NB4 (cell line): Measurements from ENCODE around the gene EHD3.

ENCODE experiments used
- CTCF ChIP-seq: IDR thresholded peaks from one replicate; pipeline ENCODE4 v1.5.1; 2012; ENCODE audit warnings: low read depth, low read length
- MAX ChIP-seq: IDR thresholded peaks from 2 replicates; pipeline ENCODE4 v1.6.1; 2011; ENCODE audit warnings: low read depth, low read length
- MYC ChIP-seq: IDR thresholded peaks from 2 replicates; pipeline ENCODE4 v1.6.1; 2011; ENCODE audit warnings: low read depth, low read length
- POLR2A ChIP-seq: IDR thresholded peaks from 2 replicates; pipeline ENCODE4 v1.6.1; 2011; ENCODE audit warnings: mild to moderate bottlenecking; ENCODE audit not compliant: insufficient read length; ENCODE audit errors: extremely low read depth

GRCh38 chr2:31197669-31198068, 36.3 kb upstream of the EHD3 start:
- TF ChIP-seq CTCF, result no peak
- TF ChIP-seq POLR2A, result no peak
- no peak for TF ChIP-seq MAX
- no peak for TF ChIP-seq MYC
